Colonic mucosa (tissue), 4 donors: ENCODE data around the gene C7orf33. TPM values are rescaled to one million over a fixed set of nuclear protein-coding genes. Genes with fewer than 3 reads are reported as not detected.
"Not testable (repeated sequence)": the region's sequence is repeated elsewhere in the genome, so short reads cannot be mapped to it uniquely, and the experiment has no call there.

Source experiments
- DNase-seq: peaks from one replicate; pipeline ENCODE4 v3.0.0-alpha.2; 2020
- H3K27ac ChIP-seq: fragments of 200-600 bp; one replicate; pipeline ENCODE4 v1.8.0; 2021
- H3K27me3 ChIP-seq: fragments of 200-600 bp; one replicate; pipeline ENCODE4 v1.8.0; 2021
- H3K36me3 ChIP-seq: fragments of 200-600 bp; one replicate; pipeline ENCODE4 v1.8.0; 2021
- H3K4me1 ChIP-seq: fragments of 200-600 bp; one replicate; pipeline ENCODE4 v1.8.0; 2021; ENCODE audit warnings: mild to moderate bottlenecking
- H3K4me3 ChIP-seq: fragments of 200-600 bp; one replicate; pipeline ENCODE4 v1.8.0; 2021
- H3K9ac ChIP-seq, 2 donors: one replicate each; pipeline ENCODE4 v1.7.0; 2013; ENCODE audit warnings: control low read depth in 2 of 2, low read depth in 2 of 2, low read length in 2 of 2
- H3K9me3 ChIP-seq: fragments of 200-600 bp; one replicate; pipeline ENCODE4 v1.8.0; 2021
- intact Hi-C: fragments of 100-400 bp; cut with DNase I; formaldehyde crosslinking; loops from one replicate; pipeline ENCODE4 v1.14.1; 2022
- total RNA-seq, 2 donors: library from RNA; stranded (reverse); fragmentation: NEBNext Ultra II Directional in 1 of 2; extraction: Animal tissue kit (Norgen Biotek cat#: 25700) in 1 of 2; gene quantifications; one replicate each; pipeline ENCODE4 v1.2.1, GENCODE V29; 2021
- TF ChIP-seq, protein P1 (sequence below): fragments of 200-600 bp; IDR thresholded peaks from one replicate; pipeline ENCODE4 v1.8.0; 2022; ENCODE audit warnings: antibody characterized with exemption, mild to moderate bottlenecking
- donor health status: healthy.
- donor health status: DM: no; HTN: no; CAD: no.
- donor health status: DM: no; HTN: no; CAD: no.

Gene C7orf33
- total RNA-seq, 2 donors from 2014 or later = not detected

DNA sequence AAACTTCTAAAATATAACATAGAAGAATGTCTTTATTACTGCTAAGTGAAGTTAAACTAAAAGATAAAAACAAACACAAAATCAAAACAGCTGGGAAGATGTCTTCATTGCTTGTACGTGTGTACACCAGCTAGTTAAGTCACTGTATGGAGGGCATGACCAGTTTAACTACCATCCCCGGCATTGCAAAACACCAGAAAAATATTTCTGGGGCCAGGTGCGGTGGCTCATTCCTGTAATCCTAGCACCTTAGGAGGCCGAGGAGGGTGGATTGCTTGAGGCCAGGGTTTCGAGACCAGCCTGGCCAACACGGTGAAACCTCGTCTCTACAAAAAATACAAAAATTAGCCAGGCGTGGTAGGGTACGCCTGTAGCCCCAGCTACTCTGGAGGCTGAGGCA lies 19.2 kb upstream of the C7orf33 start:
- no peak for DNase-seq
- intact Hi-C loops = no loop called here
- Histone ChIP-seq H3K9ac (no peak overlapping the region), H3K4me1 (no peaks in the 10 kb centered on the region), H3K27ac (no peak overlapping the region), H3K36me3 (no peaks in the 10 kb centered on the region), H3K4me3 (no peak overlapping the region), H3K9me3 (no peaks in the 10 kb centered on the region), H3K27me3 (no peaks in the 10 kb centered on the region)
- TF ChIP-seq, protein P1, sequence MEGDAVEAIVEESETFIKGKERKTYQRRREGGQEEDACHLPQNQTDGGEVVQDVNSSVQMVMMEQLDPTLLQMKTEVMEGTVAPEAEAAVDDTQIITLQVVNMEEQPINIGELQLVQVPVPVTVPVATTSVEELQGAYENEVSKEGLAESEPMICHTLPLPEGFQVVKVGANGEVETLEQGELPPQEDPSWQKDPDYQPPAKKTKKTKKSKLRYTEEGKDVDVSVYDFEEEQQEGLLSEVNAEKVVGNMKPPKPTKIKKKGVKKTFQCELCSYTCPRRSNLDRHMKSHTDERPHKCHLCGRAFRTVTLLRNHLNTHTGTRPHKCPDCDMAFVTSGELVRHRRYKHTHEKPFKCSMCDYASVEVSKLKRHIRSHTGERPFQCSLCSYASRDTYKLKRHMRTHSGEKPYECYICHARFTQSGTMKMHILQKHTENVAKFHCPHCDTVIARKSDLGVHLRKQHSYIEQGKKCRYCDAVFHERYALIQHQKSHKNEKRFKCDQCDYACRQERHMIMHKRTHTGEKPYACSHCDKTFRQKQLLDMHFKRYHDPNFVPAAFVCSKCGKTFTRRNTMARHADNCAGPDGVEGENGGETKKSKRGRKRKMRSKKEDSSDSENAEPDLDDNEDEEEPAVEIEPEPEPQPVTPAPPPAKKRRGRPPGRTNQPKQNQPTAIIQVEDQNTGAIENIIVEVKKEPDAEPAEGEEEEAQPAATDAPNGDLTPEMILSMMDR = no peak

GRCh38 chr7:148572067-148572522 lies 18.5 kb upstream of the C7orf33 start:
- TF ChIP-seq, protein P1 = no peak
- H3K4me1 ChIP-seq = no peaks in the 10 kb centered on the region
- no peak for DNase-seq
- H3K9ac ChIP-seq = no peak overlapping the region
- no peak overlapping the region for H3K4me3 ChIP-seq
- no peak overlapping the region for H3K27ac ChIP-seq
- no peaks in the 10 kb centered on the region for H3K9me3 ChIP-seq
- intact Hi-C loops = no loop called here
- no peaks in the 10 kb centered on the region for H3K27me3 ChIP-seq
- H3K36me3 ChIP-seq = no peaks in the 10 kb centered on the region

GRCh38 chr7:148573581-148573980 lies 17.0 kb upstream of the C7orf33 start:
- H3K4me1 ChIP-seq, H3K4me3 ChIP-seq, H3K36me3 ChIP-seq, H3K27me3 ChIP-seq, H3K9ac ChIP-seq, intact Hi-C loops, DNase-seq, H3K27ac ChIP-seq, H3K9me3 ChIP-seq: not testable (repeated sequence)

GRCh38 chr7:148575640-148576411 lies 14.7 kb upstream of the C7orf33 start:
- H3K4me1 ChIP-seq = no peaks in the 10 kb centered on the region
- TF ChIP-seq, protein P1 = peak; percentile 84

DNA sequence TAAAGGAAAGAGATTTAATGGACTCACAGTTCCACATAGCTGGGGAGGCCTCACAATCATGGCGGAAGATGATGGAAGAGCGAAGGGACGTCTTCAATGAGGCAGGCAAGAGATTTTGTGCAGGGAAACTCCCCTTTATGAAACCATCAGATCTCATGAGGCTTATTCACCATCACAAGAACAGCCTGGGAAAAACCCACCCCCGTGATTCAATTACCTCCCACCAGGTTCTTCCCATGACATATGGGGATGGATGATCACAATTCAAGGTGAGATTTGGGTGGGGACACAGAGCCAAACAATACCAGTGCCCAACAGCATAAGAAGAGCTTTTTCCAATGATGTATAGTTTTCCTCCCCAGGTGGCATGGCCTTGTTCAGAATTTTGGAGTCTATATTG lies 11.2 kb upstream of the C7orf33 start:
- no peaks in the 10 kb centered on the region for H3K36me3 ChIP-seq
- TF ChIP-seq, protein P1 = no peak
- H3K9me3 ChIP-seq = no peaks in the 10 kb centered on the region
- no peak for DNase-seq
- no peak overlapping the region for H3K27ac ChIP-seq
- H3K9ac ChIP-seq = no peak overlapping the region
- intact Hi-C loops = loop anchor here (5.0 kb wide), 1 partner anchor 383 kb away; no protein-coding TSS in a partner anchor
- H3K4me1 ChIP-seq = no peaks in the 10 kb centered on the region
- H3K27me3 ChIP-seq = no peaks in the 10 kb centered on the region
- no peak overlapping the region for H3K4me3 ChIP-seq

More at GRCh38 chr7:148575640-148576411, 14.7 kb upstream of the C7orf33 start:
- intact Hi-C loops = loop anchor here (5.0 kb wide), 1 partner anchor 386 kb away; no protein-coding TSS in a partner anchor
- no peaks in the 10 kb centered on the region for H3K27me3 ChIP-seq
- H3K4me3 ChIP-seq = no peak overlapping the region
- no peak overlapping the region for H3K27ac ChIP-seq
- DNase-seq = peak; percentile 69
- no peaks in the 10 kb centered on the region for H3K9me3 ChIP-seq
- no peaks in the 10 kb centered on the region for H3K36me3 ChIP-seq
- H3K9ac ChIP-seq = no peak overlapping the region

DNA sequence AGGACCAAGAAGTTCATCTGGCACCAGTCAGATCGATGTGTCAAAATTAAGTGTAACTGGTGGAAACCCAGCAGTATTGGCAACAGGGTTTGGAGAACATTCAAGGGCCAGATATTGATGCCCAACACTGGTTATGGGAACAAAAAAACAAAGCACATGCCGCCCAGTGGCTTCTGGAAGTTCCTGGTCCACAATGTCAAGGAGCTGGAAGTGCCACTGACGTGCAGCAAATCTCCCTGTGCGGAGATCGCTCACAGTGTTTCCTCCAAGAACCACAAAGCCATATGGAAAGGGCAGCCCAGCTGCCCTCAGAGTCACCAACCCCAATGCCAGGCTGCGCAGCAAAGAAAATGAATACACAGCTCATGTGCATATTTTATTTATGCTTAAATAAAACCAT lies 10.1 kb upstream of the C7orf33 start:
- Histone ChIP-seq H3K36me3 (no peaks in the 10 kb centered on the region), H3K9me3 (no peaks in the 10 kb centered on the region), H3K27me3 (no peaks in the 10 kb centered on the region), H3K4me1 (no peaks in the 10 kb centered on the region), H3K4me3 (no peak overlapping the region), H3K27ac (no peak overlapping the region), H3K9ac (no peak overlapping the region)
- intact Hi-C loops = no loop called here
- no peak for DNase-seq
- TF ChIP-seq, protein P1 = no peak
